MM.1S (cell line): ENCODE data around the gene CALY.
"Not testable (repeated sequence)": the region's sequence is repeated elsewhere in the genome, so short reads cannot be mapped to it uniquely, and the experiment has no call there.

ENCODE experiments used
- DNase-seq: peaks from one replicate; pipeline ENCODE4 v3.0.0-alpha.2; 2015
- H2AFZ ChIP-seq: fragments of 300-600 bp; sonication (generic); 2 replicates; pipeline ENCODE4 v1.6.0; 2016; ENCODE audit warnings: antibody characterized with exemption, low read length
- H3F3A ChIP-seq: fragments of 300-600 bp; sonication (generic); 2 replicates; pipeline ENCODE4 v1.6.1; 2016; ENCODE audit warnings: mild to moderate bottlenecking, antibody characterized with exemption, low read length, moderate library complexity, mixed read lengths; ENCODE audit not compliant: insufficient read depth
- H3K27ac ChIP-seq: fragments of 300-600 bp; sonication (generic); 2 replicates; pipeline ENCODE4 v1.5.1; 2016; ENCODE audit warnings: mild to moderate bottlenecking, low read length
- H3K27me3 ChIP-seq: fragments of 300-600 bp; sonication (generic); replicated peaks from 2 replicates; pipeline ENCODE4 v1.6.0; 2016; ENCODE audit warnings: low read length; ENCODE audit not compliant: insufficient read depth
- H3K36me3 ChIP-seq: fragments of 300-600 bp; sonication (generic); replicated peaks from 2 replicates; pipeline ENCODE4 v1.6.1; 2016; ENCODE audit warnings: mild to moderate bottlenecking, low read length, mixed read lengths; ENCODE audit not compliant: insufficient read depth
- H3K4me1 ChIP-seq: fragments of 300-600 bp; sonication (generic); 2 replicates; pipeline ENCODE4 v1.6.1; 2016; ENCODE audit warnings: low read length, mixed read lengths
- H3K4me2 ChIP-seq: fragments of 300-600 bp; sonication (generic); 2 replicates; pipeline ENCODE4 v1.6.0; 2016; ENCODE audit warnings: low read depth, low read length
- H3K4me3 ChIP-seq: fragments of 300-600 bp; sonication (generic); 2 replicates; pipeline ENCODE4 v1.5.1; 2016; ENCODE audit warnings: low read length, mixed read lengths
- H3K79me2 ChIP-seq: fragments of 300-600 bp; sonication (generic); 2 replicates; pipeline ENCODE4 v1.6.1; 2016; ENCODE audit warnings: mixed run types, low read length, mixed read lengths
- H3K9ac ChIP-seq: fragments of 300-600 bp; sonication (generic); 2 replicates; pipeline ENCODE4 v1.6.1; 2016; ENCODE audit warnings: low read length, mixed read lengths
- H3K9me2 ChIP-seq: fragments of 300-600 bp; sonication (generic); replicated peaks from 2 replicates; pipeline ENCODE4 v1.6.1; 2016; ENCODE audit warnings: mild to moderate bottlenecking, low read length, mixed read lengths; ENCODE audit not compliant: insufficient read depth
- H3K9me3 ChIP-seq: fragments of 300-600 bp; sonication (generic); replicated peaks from 2 replicates; pipeline ENCODE4 v1.6.1; 2016; ENCODE audit warnings: mild to moderate bottlenecking, low read length, mixed read lengths; ENCODE audit not compliant: insufficient read depth
- H4K20me1 ChIP-seq: fragments of 300-600 bp; sonication (generic); 2 replicates; pipeline ENCODE4 v1.6.1; 2016; ENCODE audit warnings: mild to moderate bottlenecking, low read length, moderate library complexity, mixed read lengths; ENCODE audit not compliant: insufficient read depth
- EZH2 ChIP-seq: fragments of 300-600 bp; sonication (generic); optimal IDR thresholded peaks from 2 replicates; pipeline ENCODE3; 2017; ENCODE audit warnings: low read depth, mild to moderate bottlenecking, antibody characterized with exemption, low read length, mixed read lengths
- EZH2phosphoT487 ChIP-seq: fragments of 300-600 bp; sonication (generic); IDR thresholded peaks from 2 replicates; pipeline ENCODE4 v1.6.1; 2018; ENCODE audit warnings: antibody characterized with exemption, low read length
- TF ChIP-seq, protein P1 (sequence below): fragments of 300-600 bp; sonication (generic); IDR thresholded peaks from 2 replicates; pipeline ENCODE4 v1.5.1; 2016; ENCODE audit warnings: antibody characterized with exemption, low read length, mixed read lengths

Gene CALY

DNA sequence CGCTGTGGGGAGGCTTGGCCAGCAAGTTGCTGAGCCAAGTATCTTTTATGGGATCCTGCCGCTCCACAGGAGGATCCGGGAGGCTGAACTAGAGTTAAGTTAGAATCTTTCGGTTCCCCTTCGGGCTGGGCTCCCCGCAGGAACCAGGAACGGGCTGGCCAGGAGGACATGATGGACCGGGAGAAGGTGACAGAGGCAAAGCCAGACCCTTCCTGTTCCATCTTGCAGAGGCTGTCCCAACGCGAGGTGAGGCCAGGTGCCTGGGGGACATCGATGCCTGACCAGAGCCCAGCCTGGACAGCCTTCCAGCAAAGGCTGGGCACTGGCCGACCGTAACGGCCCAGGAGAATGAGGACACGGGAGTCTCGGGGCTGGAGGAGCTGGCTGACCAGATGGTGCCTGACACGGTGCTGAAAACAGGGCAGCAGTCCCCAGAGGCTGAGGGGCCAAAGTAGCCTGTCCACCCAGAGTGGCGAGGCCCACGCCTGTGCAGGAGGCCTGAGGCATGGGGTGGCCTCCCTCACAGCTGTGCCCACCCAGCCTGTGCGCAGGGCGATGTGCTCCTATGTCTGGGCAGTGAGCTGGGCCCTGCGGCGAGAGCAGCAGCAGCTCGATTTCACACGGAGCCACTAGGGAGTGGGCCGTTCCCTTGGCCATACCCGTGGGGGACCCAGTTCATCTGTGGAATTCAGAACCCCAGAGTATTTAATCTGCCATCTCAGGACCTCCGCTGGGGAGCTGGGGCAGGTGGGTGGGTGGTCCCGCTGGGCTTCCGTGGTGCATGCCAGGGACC is 40.5 kb upstream of the CALY start:
- Histone ChIP-seq H3K9ac (no peak overlapping the region), H3K79me2 (peaks cover 5% of the 10 kb centered on the region; the same call in 1 of the 2 replicates), H3K9me2 (no peaks in the 10 kb centered on the region), H3K36me3 (no peaks in the 10 kb centered on the region), H2AFZ (no peak overlapping the region), H3K4me1 (no peaks in the 10 kb centered on the region), H3F3A (peaks cover 3% of the 10 kb centered on the region; the same call in 1 of the 2 replicates), H3K27ac (no peak overlapping the region), H3K9me3 (no peaks in the 10 kb centered on the region), H3K27me3 (peaks cover 10% of the 10 kb centered on the region; the same call in 1 of the 2 replicates), H3K4me3 (no peak overlapping the region), H4K20me1 (no peaks in the 10 kb centered on the region), H3K4me2 (no peak overlapping the region)
- TF ChIP-seq, protein P1, sequence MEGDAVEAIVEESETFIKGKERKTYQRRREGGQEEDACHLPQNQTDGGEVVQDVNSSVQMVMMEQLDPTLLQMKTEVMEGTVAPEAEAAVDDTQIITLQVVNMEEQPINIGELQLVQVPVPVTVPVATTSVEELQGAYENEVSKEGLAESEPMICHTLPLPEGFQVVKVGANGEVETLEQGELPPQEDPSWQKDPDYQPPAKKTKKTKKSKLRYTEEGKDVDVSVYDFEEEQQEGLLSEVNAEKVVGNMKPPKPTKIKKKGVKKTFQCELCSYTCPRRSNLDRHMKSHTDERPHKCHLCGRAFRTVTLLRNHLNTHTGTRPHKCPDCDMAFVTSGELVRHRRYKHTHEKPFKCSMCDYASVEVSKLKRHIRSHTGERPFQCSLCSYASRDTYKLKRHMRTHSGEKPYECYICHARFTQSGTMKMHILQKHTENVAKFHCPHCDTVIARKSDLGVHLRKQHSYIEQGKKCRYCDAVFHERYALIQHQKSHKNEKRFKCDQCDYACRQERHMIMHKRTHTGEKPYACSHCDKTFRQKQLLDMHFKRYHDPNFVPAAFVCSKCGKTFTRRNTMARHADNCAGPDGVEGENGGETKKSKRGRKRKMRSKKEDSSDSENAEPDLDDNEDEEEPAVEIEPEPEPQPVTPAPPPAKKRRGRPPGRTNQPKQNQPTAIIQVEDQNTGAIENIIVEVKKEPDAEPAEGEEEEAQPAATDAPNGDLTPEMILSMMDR: no peak
- TF ChIP-seq EZH2 (no peak), EZH2phosphoT487 (no peak)
- no peak for DNase-seq

DNA sequence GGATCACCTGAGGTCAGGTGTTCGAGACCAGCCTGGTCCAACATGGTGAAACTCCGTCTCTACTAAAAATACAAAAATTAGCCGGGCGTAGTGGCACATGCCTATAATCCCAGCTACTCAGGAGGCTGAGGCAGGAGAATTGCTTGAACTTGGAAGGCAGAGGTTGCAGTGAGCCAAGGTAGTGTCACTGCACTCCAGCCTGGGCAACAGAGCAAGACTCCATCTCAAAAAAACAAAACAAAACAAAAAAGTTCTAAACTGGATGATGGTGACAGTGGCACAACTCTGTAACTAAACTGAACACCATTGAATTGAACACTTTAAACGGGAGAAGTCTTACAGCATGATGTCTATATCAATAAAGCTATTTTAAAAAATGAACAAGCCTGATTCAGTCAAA is 39.5 kb upstream of the CALY start:
- H3K4me1 ChIP-seq, H4K20me1 ChIP-seq, H3K4me2 ChIP-seq, H3K9me2 ChIP-seq, DNase-seq, H3F3A ChIP-seq, H3K36me3 ChIP-seq, H3K9me3 ChIP-seq, H3K27ac ChIP-seq, H2AFZ ChIP-seq, H3K9ac ChIP-seq, H3K79me2 ChIP-seq, H3K4me3 ChIP-seq: not testable (repeated sequence)
- peaks cover 10% of the 10 kb centered on the region; the same call in 1 of the 2 replicates for H3K27me3 ChIP-seq

DNA sequence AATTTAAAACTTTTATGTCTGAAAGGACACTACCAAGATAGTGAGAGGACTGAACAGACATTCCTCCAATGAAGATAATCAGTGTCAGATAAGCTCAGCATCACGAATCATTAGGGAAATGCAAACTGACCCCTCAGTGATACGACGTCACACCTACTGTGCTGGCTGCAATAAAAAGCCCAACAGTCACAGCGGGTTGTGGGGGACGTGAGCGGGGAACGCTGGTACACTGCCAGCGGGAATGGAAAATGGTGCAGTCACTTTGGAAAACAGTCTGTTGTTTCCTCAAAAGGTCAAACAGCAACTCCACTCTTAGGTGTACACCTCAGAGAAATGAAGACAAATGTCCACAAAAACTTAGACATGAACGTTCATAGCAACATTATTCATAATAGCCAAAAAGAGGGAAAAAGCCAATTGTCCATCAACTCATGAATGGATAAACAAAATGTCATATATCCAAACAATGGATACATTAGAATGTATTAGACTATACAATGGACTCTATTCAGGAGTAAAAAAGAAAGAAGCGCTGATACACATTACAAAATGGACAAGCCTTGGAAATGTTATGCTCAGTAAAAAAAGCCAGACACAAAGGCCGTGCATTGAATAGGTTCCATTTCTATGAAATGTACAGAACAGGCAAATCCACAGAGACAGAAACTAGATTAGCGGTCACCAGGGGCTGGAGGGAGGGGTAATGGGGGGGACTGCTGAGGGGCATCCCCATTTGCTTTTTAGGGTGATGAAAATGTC is 38.8 kb upstream of the CALY start:
- no peak for TF ChIP-seq EZH2phosphoT487
- TF ChIP-seq EZH2: no peak
- TF ChIP-seq, protein P1: no peak
- H3F3A ChIP-seq: peaks cover 3% of the 10 kb centered on the region; the same call in 1 of the 2 replicates
- H3K4me2 ChIP-seq: no peak overlapping the region
- H3K36me3 ChIP-seq: no peaks in the 10 kb centered on the region
- no peak overlapping the region for H3K9ac ChIP-seq
- no peak overlapping the region for H3K4me3 ChIP-seq
- H3K9me3 ChIP-seq: no peaks in the 10 kb centered on the region
- H3K9me2 ChIP-seq: no peaks in the 10 kb centered on the region
- no peak overlapping the region for H2AFZ ChIP-seq
- H3K27me3 ChIP-seq: peaks cover 10% of the 10 kb centered on the region; the same call in 1 of the 2 replicates
- H3K4me1 ChIP-seq: no peaks in the 10 kb centered on the region
- DNase-seq: no peak
- H3K27ac ChIP-seq: no peak overlapping the region
- no peaks in the 10 kb centered on the region for H4K20me1 ChIP-seq
- H3K79me2 ChIP-seq: peaks cover 8% of the 10 kb centered on the region; the same call in 1 of the 2 replicates
